NOMO-1 (cell line): ENCODE measurements around the gene MBTPS1.
A peak's percentile ranks its signal among the peaks of the same experiment; 100 is the strongest.

Experiments
- DNase-seq, 2 experiments: peaks; one replicate each; lab custom pipeline; 2025; ENCODE audit not compliant: unreplicated experiment in 2 of 2; lab: John Stamatoyannopoulos, UW

MBTPS1 gene

GRCh38 chr16:84080378-84080777 is 36.4 kb downstream of the MBTPS1 start:
- DNase-seq: no peak

DNA sequence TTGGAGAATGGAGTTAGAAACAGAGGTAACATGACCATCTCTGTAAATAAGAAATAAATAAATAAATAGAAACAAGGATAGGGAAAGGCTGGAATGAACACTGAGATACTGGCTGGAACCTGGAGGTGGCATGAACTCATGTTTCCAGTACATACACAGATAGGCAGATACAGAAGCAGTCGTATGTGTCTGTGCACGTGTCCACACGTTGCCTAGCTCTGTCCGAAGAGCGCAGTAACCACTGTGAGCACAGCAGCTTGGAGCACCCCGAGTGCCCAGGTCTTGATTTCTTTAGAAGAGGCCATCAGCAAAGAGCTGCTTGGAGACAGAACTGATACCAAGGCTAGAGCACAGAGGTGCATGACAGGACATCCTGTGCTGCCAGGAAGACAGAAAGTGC is 37.1 kb downstream of the MBTPS1 start:
- DNase-seq: no peak

GRCh38 chr16:84075376-84075775 is 41.4 kb downstream of the MBTPS1 start:
- no peak for DNase-seq

DNA sequence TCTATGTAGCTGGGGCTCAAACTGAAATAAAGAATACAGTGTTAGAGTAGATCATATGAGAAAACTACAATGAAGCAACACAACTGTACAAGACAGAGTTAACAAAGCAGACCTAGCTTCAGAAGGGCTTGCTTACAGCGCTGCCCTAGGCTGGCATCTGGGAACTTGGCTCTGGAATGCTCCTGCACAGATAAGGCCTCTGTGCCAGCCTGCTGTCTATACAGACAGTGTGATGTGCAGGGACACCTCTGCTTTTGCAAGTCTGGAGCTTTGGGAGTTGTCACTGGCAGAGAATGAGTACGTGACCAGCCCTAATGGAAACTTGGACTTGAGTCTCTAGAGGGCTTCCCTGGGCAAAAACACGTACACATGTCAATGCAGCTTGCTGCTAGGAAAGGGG is 42.0 kb downstream of the MBTPS1 start:
- no peak for DNase-seq

GRCh38 chr16:84072014-84072413 is 44.7 kb downstream of the MBTPS1 start:
- no peak for DNase-seq

DNA sequence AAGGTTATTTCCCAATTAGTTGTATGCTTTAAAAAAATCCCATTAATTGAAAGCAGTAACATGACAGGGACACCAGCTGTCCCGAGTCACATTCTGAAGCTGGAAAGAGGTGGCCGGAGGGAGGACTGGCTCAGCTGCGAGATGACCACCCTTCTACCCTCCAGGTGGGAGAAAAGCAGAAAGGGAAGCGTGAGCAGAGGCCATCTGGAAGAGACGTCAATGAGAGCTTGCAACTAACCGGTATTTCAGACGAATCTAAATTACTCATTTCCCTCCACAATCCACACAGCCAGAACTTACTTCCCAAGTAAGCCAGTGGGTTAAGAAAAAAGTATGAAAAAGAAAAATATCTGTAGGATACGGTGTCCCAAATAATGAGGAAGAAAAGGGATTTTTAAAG is 45.6 kb downstream of the MBTPS1 start:
- DNase-seq: no peak

DNA sequence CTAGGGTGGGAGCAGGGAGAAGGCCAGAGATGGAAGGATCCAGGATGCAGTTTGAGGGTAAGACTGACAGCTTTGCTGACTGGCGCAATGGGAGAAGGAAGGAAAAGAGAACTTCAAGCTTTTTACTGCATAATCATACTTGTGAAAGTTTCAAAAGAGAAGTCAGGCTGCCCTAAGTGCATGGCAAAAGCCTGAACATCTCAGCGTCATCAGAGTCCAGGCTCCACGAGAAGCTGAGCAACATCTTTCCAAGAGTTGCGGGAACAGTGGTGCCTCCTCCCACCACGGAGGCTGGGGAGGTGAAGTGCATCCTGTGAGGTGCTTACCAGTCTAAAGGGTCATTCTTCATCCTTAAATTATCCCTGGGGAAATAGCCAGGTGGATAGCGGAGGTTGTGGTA is 47.2 kb downstream of the MBTPS1 start:
- DNase-seq: peak in 1 of 2 experiments; percentile 19

GRCh38 chr16:84068783-84069462 is 47.8 kb downstream of the MBTPS1 start:
- no peak for DNase-seq

DNA sequence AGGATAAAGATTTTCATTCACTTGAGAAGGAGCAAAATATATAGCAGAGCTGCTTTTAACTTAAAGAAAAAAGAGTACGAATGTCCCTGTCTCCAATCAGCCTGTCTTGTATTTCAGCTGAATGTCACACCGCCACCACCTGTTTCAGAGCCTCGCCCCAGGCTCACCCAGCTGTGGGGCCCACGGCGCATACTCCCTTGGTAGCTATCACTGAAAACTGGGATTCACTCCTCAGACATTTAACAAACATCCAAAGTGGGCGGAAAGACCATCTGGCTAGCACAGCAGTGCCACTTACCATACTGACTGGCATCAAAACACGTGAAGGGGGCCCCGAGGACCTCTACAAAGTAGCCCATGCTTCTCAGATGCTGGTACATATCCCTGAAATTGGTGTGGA is 48.7 kb downstream of the MBTPS1 start:
- no peak for DNase-seq

- DNase-seq: no peak
These were observed 49.1 kb downstream of the MBTPS1 start for GRCh38 chr16:84067640-84068039.

DNA sequence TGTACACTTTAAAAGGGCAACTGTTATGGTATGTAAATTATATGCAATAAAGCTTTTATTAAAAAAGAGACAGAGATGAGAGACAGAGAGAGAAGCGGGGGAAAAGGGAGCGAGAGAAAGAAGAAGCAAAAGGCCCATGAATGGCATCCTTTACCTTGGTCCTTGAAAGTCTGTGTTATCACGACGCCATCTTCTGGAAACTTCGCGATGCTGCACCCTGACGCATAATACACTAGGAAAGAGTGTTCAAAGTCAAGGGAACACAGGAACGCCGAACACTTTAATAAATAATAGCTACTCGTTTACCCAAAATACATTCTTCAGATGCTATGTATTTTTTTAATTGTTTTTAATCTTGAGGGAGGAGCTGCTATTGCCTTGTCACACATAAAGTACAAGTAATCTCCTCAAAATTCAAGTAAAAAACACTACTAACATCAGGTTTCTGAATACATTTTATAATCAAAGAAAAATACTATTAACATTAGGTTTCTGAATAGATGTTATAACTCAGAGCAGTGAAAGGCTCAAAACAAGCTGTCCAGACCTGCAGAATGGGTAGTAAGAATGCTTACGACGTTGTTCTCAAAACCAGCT is 51.1 kb downstream of the MBTPS1 start:
- peak in 1 of 2 experiments; percentile 24 for DNase-seq

DNA sequence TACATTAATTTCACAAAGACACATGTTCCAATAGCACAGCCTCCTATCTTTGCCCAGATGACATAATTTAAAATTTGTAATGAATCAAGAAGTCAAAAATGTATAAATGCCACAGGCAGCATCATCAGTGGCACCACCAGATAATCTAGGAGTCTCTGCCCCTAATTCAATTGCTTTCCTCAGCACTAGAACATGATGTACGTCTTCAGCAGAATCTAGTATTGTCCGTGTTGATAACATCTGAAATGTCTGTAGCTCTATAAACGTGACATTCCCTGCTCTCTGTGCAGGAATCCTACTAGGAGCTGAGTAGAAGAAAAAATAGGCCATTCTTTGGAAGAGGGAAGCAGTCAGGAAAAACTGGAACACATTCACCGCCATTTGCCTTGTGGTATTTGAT is 52.8 kb downstream of the MBTPS1 start:
- DNase-seq: no peak

DNA sequence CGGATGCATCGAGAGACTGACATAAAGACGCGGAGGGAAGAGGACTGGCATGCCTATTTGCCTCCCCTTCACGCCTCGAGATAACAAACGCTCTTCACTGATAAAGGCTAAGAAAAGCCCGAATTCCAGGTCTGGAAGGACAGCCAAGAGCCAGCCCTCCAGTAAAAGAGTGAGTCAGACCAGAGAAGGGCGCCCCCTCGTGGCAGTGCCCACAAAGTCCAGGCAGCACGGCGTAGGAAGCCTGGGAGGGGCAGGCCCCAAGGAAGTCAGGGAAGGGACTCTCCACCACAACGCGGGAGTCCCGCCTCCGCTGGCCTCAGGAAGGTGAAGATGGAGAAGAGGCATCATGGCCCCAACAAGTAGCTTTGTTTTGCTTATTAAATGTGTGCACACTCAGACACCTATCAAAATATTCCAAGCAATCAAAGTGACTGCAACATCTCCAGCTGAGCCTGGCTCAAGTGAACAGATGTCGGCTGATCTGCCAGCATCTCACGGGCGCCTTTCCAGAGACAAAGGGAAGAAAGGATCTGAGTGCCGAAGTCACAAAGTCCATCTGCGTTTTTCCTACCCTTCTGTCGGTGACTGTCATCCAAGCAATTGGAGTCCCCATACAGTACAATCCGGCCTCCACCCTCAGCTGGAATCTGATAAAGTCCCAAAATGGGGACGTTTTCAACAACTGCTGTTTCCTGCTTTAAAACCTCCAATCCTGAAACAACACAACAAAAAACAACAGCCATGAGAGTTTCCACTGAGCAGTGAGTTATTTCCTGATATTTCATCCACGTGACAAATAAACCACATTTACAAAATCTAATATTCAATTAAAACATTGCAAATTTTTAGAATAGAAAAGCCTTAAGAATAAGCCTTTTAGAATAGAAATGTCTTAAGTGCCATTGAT is 53.8 kb downstream of the MBTPS1 start:
- DNase-seq: peak; percentile 33 to 49

DNA sequence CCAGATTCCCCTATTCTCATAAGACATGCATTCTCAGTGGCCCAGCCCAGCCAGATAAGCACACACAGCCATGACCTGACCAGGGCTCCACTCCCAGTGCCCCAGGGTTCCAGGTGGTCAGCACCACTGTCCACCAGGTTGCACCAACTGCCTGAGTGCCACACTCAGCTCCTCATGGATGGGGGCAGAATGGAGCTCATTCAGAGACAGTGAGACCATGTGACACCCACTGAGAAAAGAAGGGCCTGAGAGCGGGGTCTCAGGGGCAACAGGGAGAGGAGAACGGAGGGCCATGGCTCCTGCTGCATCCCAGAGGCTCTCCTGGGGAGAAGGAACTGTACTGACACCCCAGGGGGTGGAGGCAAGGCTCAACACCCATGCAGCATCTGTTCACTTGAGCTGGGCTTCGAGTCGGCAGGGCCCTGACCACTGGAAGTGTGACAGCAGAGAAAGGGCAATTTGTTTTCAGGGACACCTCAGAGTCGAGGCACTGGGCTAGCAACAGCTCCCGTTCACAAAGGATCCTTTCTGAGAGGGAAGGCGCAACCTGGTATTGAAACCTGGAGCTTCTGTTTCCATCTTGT is 55.4 kb downstream of the MBTPS1 start:
- no peak for DNase-seq

GRCh38 chr16:84059946-84060901 is 56.5 kb downstream of the MBTPS1 start:
- DNase-seq: no peak

- DNase-seq: no peak
These were observed 57.6 kb downstream of the MBTPS1 start for GRCh38 chr16:84059111-84059510.

GRCh38 chr16:84058664-84059063 is 58.1 kb downstream of the MBTPS1 start:
- DNase-seq: no peak

- no peak for DNase-seq
These were observed 58.5 kb downstream of the MBTPS1 start for GRCh38 chr16:84058211-84058610.

- no peak for DNase-seq
These were observed 59.8 kb downstream of the MBTPS1 start for GRCh38 chr16:84056933-84057332.
